GM18861 (cell line): ENCODE data around the gene C2orf15.
"Not testable (repeated sequence)": the region's sequence is repeated elsewhere in the genome, so short reads cannot be mapped to it uniquely, and the experiment has no call there.

Experiments
- ATAC-seq: cut with Tn5 transposase; IDR thresholded peaks from one replicate; pipeline ENCODE4 v1.9.1; 2021; ENCODE audit not compliant: unreplicated experiment

C2orf15 gene

DNA sequence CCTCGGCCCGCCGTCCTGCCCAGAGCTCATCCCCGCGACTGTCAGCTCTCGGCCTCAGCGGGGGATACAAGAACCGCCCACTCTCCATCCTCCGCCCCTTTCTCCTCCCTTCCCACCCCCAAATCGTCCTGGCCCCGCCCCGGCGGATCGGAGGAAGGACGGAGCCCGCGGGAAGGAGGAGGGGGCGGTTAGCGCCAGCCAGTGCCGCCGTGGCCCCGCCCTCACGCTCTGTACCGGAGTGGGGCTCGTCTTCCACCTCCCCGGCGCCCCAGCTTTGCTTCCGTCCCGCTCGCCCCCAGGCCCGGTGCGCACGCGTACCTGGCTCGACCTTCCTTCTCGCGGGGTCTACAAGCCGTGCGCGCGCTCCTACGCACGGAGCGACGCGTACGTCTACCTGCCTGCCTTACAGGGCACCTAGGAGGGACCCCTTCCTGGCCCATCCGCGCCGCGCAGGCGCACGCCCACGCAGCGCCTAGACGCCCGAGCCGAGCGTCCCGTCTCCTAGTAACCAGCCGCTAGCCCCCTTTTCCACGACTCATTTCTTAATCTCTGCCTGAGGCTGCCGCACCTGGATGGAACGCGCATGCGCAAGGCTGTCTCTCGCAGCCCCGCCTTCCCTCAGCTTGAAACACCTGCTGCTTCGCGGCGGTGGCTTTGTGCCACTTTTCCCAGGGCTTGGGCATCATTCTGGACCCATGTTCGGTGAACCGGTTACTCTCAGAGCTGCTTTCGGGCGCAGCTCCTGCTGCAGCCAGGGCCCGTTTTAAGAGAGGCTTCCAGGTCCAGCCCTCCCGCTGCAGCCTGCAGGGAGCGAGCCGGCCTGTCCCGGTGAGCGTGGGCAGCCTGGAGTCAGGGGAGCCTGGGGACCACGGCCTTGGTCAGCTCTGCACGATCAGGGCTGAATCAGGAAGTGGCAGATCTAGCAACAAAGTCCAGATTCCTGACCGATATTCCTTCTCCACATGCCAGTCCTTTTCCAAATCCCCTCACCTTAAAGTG lies at the start of gene C2orf15:
Gene C2orf15 (plus strand): TSS at position 598 of the 999 bp plus-strand sequence. CDS start 8,852 bp downstream, outside the sequence.
- ATAC-seq: peak; percentile 72

DNA sequence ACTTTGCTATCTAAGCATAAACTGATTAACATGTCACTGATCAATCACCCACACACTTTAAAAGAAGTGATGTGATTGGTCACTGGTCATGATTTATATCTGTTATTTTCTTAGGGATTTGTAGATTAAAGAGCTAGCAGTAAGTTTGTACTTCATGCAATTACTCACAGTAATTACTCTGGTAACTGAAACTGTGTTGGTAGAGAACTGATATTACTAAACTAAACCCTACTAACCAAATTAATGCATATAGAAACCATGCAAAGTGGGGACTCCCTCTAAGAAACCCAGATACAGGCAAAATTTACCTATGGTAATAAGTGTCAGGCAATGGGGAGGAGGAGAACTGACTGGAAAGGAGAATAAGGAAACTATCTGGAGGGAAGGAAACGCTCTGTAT lies 44.8 kb upstream of the C2orf15 start:
- ATAC-seq: no peak

DNA sequence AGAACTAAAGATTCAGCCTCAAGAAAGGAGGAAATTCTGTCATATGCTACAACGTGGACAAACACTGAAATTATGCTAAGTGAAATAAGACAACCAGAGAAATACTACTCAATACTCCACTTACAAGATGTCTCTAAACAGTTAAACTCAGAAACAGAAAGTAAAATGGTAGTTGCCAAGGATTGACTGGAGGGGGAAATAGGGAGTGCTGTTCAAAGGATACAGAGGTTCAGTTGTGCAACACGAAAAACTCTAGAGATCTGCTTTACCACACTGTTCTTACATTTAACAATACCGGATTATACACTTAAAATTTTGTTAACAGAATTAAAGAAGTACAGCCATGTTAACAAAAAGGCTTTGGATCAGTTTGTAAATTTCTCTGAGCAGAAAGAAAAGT lies 39.8 kb upstream of the C2orf15 start:
- no peak for ATAC-seq

DNA sequence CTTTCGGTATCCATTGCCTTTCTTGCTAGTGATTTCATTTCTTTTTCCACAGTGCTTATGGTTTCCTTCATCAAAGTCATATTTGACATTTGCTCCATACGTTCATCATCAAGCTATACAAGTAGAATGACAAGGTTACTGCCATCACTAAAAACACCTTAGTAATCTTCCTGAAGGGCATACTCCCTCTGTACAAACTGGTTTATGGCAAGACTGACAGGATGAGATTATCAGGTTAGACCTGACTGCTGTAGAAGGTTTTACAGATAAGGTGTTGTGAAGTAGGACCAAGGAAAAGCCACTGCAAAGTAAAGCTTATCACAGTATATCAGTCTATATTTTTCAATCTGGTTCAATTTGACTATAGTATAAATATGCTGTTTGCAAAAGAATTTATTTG lies 37.5 kb upstream of the C2orf15 start:
- no peak for ATAC-seq

GRCh38 chr2:99106913-99107312 lies 34.6 kb upstream of the C2orf15 start:
- no peak for ATAC-seq

GRCh38 chr2:99111236-99111635 lies 30.3 kb upstream of the C2orf15 start:
- ATAC-seq: no peak

GRCh38 chr2:99111945-99112344 lies 29.6 kb upstream of the C2orf15 start:
- no peak for ATAC-seq

GRCh38 chr2:99112617-99113016 lies 28.9 kb upstream of the C2orf15 start:
- ATAC-seq: no peak

GRCh38 chr2:99127981-99128380 lies 13.5 kb upstream of the C2orf15 start:
- ATAC-seq: no peak

DNA sequence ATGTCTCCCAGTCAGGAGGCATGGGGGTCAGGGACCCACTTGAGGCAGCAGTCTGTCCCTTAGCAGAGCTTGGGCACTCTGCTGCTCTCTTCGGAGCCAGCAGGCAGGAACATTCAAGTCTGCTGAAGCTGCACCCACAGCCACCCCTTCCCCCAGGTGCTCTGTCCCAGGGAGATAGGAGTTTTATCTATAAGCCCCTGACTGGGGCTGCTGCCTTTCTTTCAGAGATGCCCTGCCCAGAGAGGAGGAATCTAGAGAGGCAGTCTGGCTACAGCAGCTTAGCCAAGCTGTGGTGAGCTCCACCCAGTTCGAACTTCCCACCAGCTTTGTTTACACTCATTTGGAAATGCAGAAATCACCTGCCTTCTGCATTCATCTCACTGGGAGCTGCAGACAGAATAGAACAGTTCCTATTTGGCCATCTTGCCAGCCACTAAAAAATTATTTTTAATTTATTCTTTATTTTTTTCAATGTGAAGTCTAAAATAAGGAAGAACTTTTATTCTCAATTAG lies 6.4 kb upstream of the C2orf15 start:
- ATAC-seq: not testable (repeated sequence)

DNA sequence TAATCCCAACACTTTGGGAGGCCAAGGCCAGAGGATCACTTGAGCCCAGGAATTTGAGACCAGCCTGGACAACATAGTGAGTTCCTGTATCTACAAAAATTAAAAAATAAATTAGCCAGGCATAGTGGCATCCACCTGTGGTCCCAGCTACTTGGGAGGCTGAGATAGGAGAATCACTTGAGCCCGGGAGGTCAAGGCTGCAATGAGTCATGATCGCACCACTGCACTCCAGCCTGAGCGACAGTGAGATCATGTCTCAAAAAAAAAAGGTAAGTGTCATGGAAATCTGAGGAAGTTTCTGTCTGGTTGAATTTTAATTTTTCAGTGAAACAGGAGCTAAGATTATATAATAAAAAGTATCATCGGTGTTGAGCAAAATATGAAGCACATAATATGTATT lies 2.5 kb upstream of the C2orf15 start:
- no peak for ATAC-seq

- ATAC-seq: no peak
Observed at GRCh38 chr2:99140056-99140859, 1.2 kb upstream of the C2orf15 start.

DNA sequence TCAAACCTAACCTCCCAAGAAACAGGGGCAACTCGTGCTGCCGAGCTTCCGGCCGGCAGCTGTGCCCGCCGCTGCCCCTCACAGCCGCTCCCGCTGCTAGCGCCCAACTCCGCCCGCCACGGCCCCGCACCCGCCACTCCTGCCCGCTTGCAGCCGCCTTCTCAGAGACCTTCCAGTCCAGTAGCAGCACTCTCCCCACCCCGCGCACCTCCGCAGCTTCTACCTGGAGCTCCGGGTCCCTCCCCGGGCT lies 722 bp upstream of the C2orf15 start:
- peak; percentile 21 for ATAC-seq

DNA sequence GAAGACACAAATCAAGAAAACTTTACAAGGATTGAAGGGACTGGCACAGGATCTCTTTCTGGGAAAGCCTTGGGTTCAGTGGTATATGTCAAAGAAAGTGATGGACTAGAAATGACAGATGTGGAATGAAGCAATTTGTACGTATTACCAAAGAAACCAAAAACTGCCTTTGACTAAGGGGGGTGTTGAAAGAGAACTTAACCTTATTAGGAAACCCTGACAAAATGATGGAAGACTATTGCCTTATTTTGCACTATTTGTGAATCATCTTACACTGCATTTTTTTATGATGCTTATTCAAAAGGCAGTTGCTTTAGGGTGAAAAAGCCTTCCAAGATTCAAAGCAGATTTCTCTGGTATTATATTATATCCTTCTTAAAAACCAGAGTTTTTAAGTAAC lies 9.2 kb downstream of the C2orf15 start:
- no peak for ATAC-seq

DNA sequence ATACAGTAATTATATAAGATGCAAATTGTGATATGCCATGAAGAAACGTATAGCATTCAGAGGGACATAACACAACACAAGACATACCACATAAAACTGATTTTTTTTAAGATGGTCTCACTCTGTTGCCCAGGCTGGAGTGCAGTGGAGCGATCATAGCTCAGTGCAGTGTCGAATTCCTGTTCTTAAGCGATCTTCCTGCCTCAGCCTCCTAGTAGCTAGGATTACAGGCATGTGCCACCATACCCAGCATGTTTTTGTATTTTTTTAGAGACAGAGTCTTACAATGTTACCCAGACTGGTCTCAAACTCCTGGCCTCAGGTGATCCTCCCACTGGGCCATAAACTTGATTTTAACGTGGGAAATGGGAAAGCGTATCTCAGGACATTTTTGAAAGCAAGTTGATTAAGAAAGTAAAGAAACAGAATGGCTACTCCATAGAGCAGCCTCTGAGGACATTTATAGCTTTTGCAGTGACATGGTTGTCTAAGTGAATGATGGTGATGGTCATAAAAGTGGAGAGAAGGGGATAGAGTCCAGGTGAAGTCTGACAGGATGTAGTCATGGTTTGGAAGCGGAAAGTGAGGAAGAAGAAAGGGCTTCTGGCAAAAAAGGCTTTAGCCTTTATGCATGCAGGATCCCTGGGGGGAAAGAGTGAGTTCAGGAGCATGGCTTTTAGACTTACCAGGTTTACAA lies 10.8 kb downstream of the C2orf15 start:
- no peak for ATAC-seq

GRCh38 chr2:99153921-99154604 lies 12.6 kb downstream of the C2orf15 start:
- no peak for ATAC-seq

- peak; percentile 87 for ATAC-seq
Observed at GRCh38 chr2:99154643-99155536, 13.4 kb downstream of the C2orf15 start, which contains the start of the genes LIPT1 and TSGA10. Gene LIPT1, plus strand, starts transcription at chr2:99154967. Its CDS starts 6,991 bp downstream, at chr2:99161958. Gene TSGA10, minus strand, starts transcription at chr2:99154942. Its CDS starts 45,503 bp downstream, at chr2:99109439.

- no peak for ATAC-seq
Observed at GRCh38 chr2:99156891-99157290, 15.4 kb downstream of the C2orf15 start.

GRCh38 chr2:99158599-99158998 lies 17.1 kb downstream of the C2orf15 start:
- ATAC-seq: no peak
